ENCODE results near the gene NTHL1.

Gene NTHL1

GRCh38 chr16:2023092-2024031, 24.3 kb downstream of the NTHL1 start:
- DNase-seq (ENCODE audit: extremely low spot score) = peak; percentile 99
- TF ChIP-seq ARNT (IDR thresholded peaks at IDR 0.05) (0 out of 2 replicates have a peak, but pooled peaks have one; percentile 19), HDGF (IDR thresholded peaks at IDR 0.05; ENCODE audit: borderline replicate concordance) (0 out of 2 replicates have a peak, but pooled peaks have one; percentile 56), FOXK2 (IDR thresholded peaks at IDR 0.05) (no peak)
- POLR2A ChIA-PET = interaction anchor here (0.6 to 1.7 kb wide), 8 partner anchors 13 to 132 kb away, joined by 3 to 8 read pairs (median 4); partner anchors contain the start of genes NTHL1, RPS2, TRAF7 and TSC2
- CTCF ChIA-PET = interaction anchor here (0.5 to 1.5 kb wide), 12 partner anchors 19 to 215 kb away, joined by 3 to 13 read pairs (median 3); no protein-coding TSS in a partner anchor

GRCh38 chr16:2022723-2023091, 24.9 kb downstream of the NTHL1 start:
- ChIA-PET CTCF (interaction anchor here (0.5 to 1.5 kb wide), 9 partner anchors 19 to 216 kb away, joined by 3 to 13 read pairs (median 4); no protein-coding TSS in a partner anchor), POLR2A (interaction anchor here (0.6 to 1.3 kb wide), 6 partner anchors 12 to 229 kb away, joined by 3 to 4 read pairs (median 3); partner anchors contain the start of genes ECI1, NTHL1, TRAF7 and TSC2)
- no peak for TF ChIP-seq CTBP1 (IDR thresholded peaks at IDR 0.05; ENCODE audit: borderline replicate concordance)
- no peak for TF ChIP-seq HDGF (IDR thresholded peaks at IDR 0.05; ENCODE audit: borderline replicate concordance)
- no peak for TF ChIP-seq FOXM1 (IDR thresholded peaks at IDR 0.05; ENCODE audit: borderline replicate concordance)
- no peak for TF ChIP-seq SUZ12 (IDR thresholded peaks at IDR 0.05)
- TF ChIP-seq ARNT (IDR thresholded peaks at IDR 0.05) = no peak
- TF ChIP-seq ELF4 (IDR thresholded peaks at IDR 0.05) = no peak
- no peak for TF ChIP-seq BHLHE40 (IDR thresholded peaks at IDR 0.05; ENCODE audit: borderline replicate concordance)
- no peak; the same call in 1 of the 2 replicates for TF ChIP-seq L3MBTL2 (conservative IDR thresholded peaks at IDR 0.05)
- TF ChIP-seq LEF1 (IDR thresholded peaks at IDR 0.05; ENCODE audit: borderline replicate concordance) = no peak
- TF ChIP-seq FOXK2 (IDR thresholded peaks at IDR 0.05) = no peak
- TF ChIP-seq SP1 (IDR thresholded peaks at IDR 0.05) = no peak
- TF ChIP-seq NFRKB (IDR thresholded peaks at IDR 0.05) = no peak
- no peak for TF ChIP-seq PKNOX1 (IDR thresholded peaks at IDR 0.05)
- TF ChIP-seq ZNF384 (IDR thresholded peaks at IDR 0.05) = no peak
- DNase-seq (ENCODE audit: extremely low spot score) = peak; percentile 53

- ChIA-PET CTCF (interaction anchor here (0.6 kb wide), 1 partner anchor 421 kb away, joined by 3 read pairs; no protein-coding TSS in a partner anchor), POLR2A (interaction anchor here (1.4 to 1.9 kb wide), 2 partner anchors 11 to 135 kb away, joined by 3 to 5 read pairs; partner anchors contain the start of gene TRAF7)
- no peak for TF ChIP-seq LEF1 (IDR thresholded peaks at IDR 0.05; ENCODE audit: borderline replicate concordance)
- no peak for TF ChIP-seq NFRKB (IDR thresholded peaks at IDR 0.05)
- TF ChIP-seq HDGF (IDR thresholded peaks at IDR 0.05; ENCODE audit: borderline replicate concordance) = no peak
- no peak for TF ChIP-seq CTBP1 (IDR thresholded peaks at IDR 0.05; ENCODE audit: borderline replicate concordance)
- TF ChIP-seq ARNT (IDR thresholded peaks at IDR 0.05) = no peak
- no peak for TF ChIP-seq L3MBTL2 (conservative IDR thresholded peaks at IDR 0.05)
- TF ChIP-seq SUZ12 (IDR thresholded peaks at IDR 0.05) = no peak
- no peak for TF ChIP-seq ZNF384 (IDR thresholded peaks at IDR 0.05)
- TF ChIP-seq FOXK2 (IDR thresholded peaks at IDR 0.05) = no peak
- TF ChIP-seq BHLHE40 (IDR thresholded peaks at IDR 0.05; ENCODE audit: borderline replicate concordance) = no peak
- TF ChIP-seq PKNOX1 (IDR thresholded peaks at IDR 0.05) = no peak
- no peak for TF ChIP-seq ELF4 (IDR thresholded peaks at IDR 0.05)
- no peak for TF ChIP-seq TARDBP (IDR thresholded peaks at IDR 0.05)
- no peak for TF ChIP-seq FOXM1 (IDR thresholded peaks at IDR 0.05; ENCODE audit: borderline replicate concordance)
- TF ChIP-seq SP1 (IDR thresholded peaks at IDR 0.05) = no peak
- TF ChIP-seq FOXA1 (IDR thresholded peaks at IDR 0.05) = no peak
- DNase-seq (ENCODE audit: extremely low spot score) = no peak
These were observed 27.5 kb downstream of the NTHL1 start for GRCh38 chr16:2019921-2020831.

GRCh38 chr16:2019518-2019920, 28.1 kb downstream of the NTHL1 start, which contains the start of gene NPW:
Gene NPW (plus strand): TSS chr16:2019785.
- no peak for DNase-seq (ENCODE audit: extremely low spot score)
- CTCF ChIA-PET = no interaction called here
- POLR2A ChIA-PET = interaction anchor here (1.4 to 1.9 kb wide), 2 partner anchors 10 to 136 kb away, joined by 3 to 5 read pairs; partner anchors contain the start of gene TRAF7
- TF ChIP-seq NFRKB (IDR thresholded peaks at IDR 0.05) (no peak), CTBP1 (IDR thresholded peaks at IDR 0.05; ENCODE audit: borderline replicate concordance) (no peak), ARNT (IDR thresholded peaks at IDR 0.05) (no peak), HDGF (IDR thresholded peaks at IDR 0.05; ENCODE audit: borderline replicate concordance) (no peak), TARDBP (IDR thresholded peaks at IDR 0.05) (no peak), PKNOX1 (IDR thresholded peaks at IDR 0.05) (no peak), SUZ12 (IDR thresholded peaks at IDR 0.05) (no peak), ELF4 (IDR thresholded peaks at IDR 0.05) (no peak), ZNF384 (IDR thresholded peaks at IDR 0.05) (no peak), FOXM1 (IDR thresholded peaks at IDR 0.05; ENCODE audit: borderline replicate concordance) (no peak), FOXA1 (IDR thresholded peaks at IDR 0.05) (no peak)

Measured in HEK293T (cell line).